ENCODE data around the gene CLK3.
"Not testable (repeated sequence)": the region's sequence is repeated elsewhere in the genome, so short reads cannot be mapped to it uniquely, and the experiment has no call there.

The CLK3 gene

GRCh38 chr15:74615508-74616365 lies at the start of gene CLK3:
Gene CLK3, plus strand, starts transcription at chr15:74615836. Its CDS starts 3,361 bp downstream, at chr15:74619197.
- DNase-seq = peak; percentile 91 to 97

GRCh38 chr15:74568594-74568993 lies 47.0 kb upstream of the CLK3 start:
- no peak for DNase-seq

- DNase-seq = no peak
Observed at GRCh38 chr15:74569731-74570070, 45.9 kb upstream of the CLK3 start.

- no peak for DNase-seq
Observed at GRCh38 chr15:74571191-74571590, 44.4 kb upstream of the CLK3 start.

- DNase-seq = no peak
Observed at GRCh38 chr15:74573987-74574386, 41.6 kb upstream of the CLK3 start.

- no peak for DNase-seq
Observed at GRCh38 chr15:74578496-74578994, 37.1 kb upstream of the CLK3 start.

- DNase-seq = no peak
Observed at GRCh38 chr15:74579001-74579400, 36.6 kb upstream of the CLK3 start.

- DNase-seq = no peak
Observed at GRCh38 chr15:74580538-74581350, 34.9 kb upstream of the CLK3 start.

- no peak for DNase-seq
Observed at GRCh38 chr15:74584204-74584603, 31.4 kb upstream of the CLK3 start.

- no peak for DNase-seq
Observed at GRCh38 chr15:74584779-74585178, 30.9 kb upstream of the CLK3 start.

- no peak for DNase-seq
Observed at GRCh38 chr15:74585191-74585590, 30.4 kb upstream of the CLK3 start.

GRCh38 chr15:74585857-74586256 lies 29.8 kb upstream of the CLK3 start:
- DNase-seq = no peak

- no peak for DNase-seq
Observed at GRCh38 chr15:74589826-74590225, 25.8 kb upstream of the CLK3 start.

- no peak for DNase-seq
Observed at GRCh38 chr15:74592222-74592621, 23.4 kb upstream of the CLK3 start.

GRCh38 chr15:74593122-74593521 lies 22.5 kb upstream of the CLK3 start:
- DNase-seq = no peak

- no peak for DNase-seq
Observed at GRCh38 chr15:74594455-74594854, 21.2 kb upstream of the CLK3 start.

GRCh38 chr15:74595271-74595670 lies 20.4 kb upstream of the CLK3 start:
- no peak for DNase-seq

- DNase-seq = not testable (repeated sequence)
Observed at GRCh38 chr15:74596736-74597135, 18.9 kb upstream of the CLK3 start.

GRCh38 chr15:74597146-74597705 lies 18.4 kb upstream of the CLK3 start:
- DNase-seq = not testable (repeated sequence)

- DNase-seq = peak; percentile 65 to 80
Observed at GRCh38 chr15:74598126-74598842, 17.4 kb upstream of the CLK3 start.

GRCh38 chr15:74599156-74599555 lies 16.5 kb upstream of the CLK3 start:
- DNase-seq = no peak

- DNase-seq = no peak
Observed at GRCh38 chr15:74603026-74603788, 12.4 kb upstream of the CLK3 start.
